ENCODE data around the gene CLK3.
"Not testable (repeated sequence)": the region's sequence is repeated elsewhere in the genome, so short reads cannot be mapped to it uniquely, and the experiment has no call there.

Gene CLK3

GRCh38 chr15:74621936-74622335 is 6.3 kb downstream of the CLK3 start:
- no peak for DNase-seq

- no peak for DNase-seq
Observed at GRCh38 chr15:74622758-74623157, 7.1 kb downstream of the CLK3 start.

- no peak for DNase-seq
Observed at GRCh38 chr15:74624020-74624602, 8.5 kb downstream of the CLK3 start.

DNA sequence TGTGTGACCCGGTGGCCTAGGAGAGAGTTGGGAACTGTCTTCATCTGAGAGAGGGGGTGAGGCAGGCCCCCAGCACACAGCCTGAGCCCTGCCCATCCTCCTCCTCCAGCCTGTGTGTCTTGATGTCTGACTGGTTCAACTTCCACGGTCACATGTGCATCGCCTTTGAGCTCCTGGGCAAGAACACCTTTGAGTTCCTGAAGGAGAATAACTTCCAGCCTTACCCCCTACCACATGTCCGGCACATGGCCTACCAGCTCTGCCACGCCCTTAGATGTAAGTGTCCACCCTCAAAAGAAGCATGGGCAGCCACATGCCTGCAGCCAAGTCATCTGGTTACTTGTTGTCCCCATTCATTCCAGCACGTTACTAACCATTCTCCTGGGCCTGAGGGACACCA is 10.1 kb downstream of the CLK3 start:
- no peak for DNase-seq

DNA sequence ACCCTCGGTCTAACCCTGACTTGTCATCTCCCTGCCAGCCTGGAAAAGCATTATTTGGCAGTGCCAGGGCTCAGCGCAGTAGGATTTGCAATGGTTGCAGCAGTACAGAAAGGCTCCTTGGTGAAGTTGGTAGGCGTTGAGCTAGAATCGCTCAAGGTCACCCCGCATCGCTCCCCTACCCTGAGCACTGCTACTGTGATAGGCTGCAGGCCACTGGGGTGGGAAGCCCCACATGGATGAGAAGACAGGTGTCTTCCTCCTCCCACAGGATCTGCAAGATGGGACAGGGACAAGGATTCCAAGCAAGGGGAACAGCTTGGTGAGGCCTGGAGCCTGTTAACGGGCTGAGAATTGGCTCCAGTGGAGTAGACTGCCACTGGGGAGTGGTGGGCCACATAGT is 10.7 kb downstream of the CLK3 start:
- no peak for DNase-seq

DNA sequence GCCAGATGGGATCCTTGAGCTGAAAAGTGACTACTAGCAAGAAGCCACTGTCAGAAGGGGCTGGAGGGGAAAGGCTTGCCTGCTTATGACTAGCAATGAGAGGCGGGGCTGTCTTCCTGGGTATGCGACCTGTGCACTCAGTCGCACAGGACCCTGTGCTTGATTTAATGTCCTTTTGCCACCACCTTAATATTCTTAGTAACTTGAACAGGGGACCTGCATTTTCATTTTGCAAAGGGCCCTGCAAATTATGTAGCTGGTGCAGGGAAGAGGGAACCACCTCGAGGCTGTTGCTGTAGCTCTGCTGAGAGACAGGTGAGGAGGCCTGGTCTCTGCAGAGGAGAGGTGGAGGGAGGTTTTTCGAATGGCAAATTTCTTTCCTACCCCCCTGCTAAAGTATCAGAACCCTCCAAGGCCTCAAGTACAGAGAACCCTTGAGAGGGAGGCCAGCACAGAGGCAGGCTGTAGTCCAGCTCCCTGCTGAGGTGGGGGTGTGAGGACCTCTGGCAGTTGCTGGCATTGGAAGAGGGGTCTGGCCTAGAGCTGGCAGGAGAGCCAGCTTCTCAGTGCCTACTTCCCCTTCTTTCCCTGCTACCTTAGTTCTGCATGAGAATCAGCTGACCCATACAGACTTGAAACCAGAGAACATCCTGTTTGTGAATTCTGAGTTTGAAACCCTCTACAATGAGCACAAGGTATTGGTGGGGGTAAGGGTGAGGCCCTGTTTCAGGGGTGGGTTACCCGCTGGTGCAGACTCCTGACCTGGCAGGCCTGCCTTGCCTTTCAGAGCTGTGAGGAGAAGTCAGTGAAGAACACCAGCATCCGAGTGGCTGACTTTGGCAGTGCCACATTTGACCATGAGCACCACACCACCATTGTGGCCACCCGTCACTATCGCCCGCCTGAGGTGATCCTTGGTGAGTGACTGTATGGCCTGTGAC is 11.4 kb downstream of the CLK3 start:
- no peak for DNase-seq

- DNase-seq, result no peak
Observed at GRCh38 chr15:74627766-74628165, 12.1 kb downstream of the CLK3 start.

DNA sequence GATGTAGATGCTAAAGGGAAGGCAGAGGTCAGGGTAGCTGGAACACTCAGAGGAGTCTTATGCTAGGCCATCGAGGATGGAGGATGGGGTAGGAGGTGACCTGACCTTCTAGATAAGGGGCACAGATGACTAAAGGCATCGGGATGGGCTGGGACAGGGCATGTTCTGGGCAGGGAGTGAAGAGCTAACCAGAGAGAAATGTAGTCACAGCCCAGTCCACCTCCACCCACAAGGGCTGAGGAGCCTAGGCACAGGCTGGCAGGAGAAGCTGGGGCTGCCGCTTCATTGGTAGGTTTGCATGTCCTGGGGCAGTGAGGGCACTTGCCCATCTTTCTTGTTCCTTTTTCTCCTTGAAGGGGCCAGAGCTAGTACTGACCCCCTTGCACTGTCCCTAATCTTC is 12.6 kb downstream of the CLK3 start:
- DNase-seq, result no peak

GRCh38 chr15:74628949-74629348 is 13.3 kb downstream of the CLK3 start:
- no peak for DNase-seq

- not testable (repeated sequence) for DNase-seq
Observed at GRCh38 chr15:74629696-74630095, 14.1 kb downstream of the CLK3 start.

DNA sequence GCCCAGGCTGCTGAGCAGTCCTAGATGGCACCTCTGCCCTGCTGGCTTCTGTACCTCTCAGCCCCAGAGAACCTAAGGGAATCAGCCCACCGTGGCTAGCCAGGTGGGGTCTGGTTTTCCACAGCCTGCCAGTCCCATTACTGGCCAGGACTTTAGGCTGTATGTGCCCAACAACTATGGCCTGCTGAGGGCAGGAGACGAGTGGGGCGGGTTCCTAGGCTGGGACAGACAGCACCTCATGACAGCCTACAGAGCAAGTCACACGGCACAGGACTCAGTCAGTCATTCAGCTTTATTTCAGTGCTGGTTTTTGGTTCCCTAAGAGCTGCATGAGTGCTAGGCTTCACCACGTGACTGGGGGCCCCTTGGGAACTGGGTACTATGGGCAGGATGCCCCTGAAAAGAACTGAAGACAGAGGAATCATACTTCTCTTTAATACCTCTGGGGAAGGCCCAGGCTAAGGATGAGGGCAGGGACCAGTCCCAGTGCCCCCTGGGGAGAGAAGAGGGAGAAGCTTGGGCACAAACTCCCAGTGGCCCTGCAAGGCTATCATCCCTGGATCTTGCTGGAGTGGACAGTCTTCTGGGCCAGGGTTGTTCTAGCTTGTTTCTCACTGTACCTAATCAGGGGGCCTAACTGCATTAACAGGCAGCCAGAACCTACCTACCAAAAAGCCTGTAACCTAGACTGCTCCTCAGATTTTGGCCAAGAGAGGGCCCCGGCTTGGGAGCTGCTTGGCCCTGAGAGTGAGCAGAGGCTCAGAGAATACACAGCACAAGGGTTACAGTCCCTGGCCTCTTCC is 14.8 kb downstream of the CLK3 start:
- no peak for DNase-seq

GRCh38 chr15:74631087-74631385 is 15.4 kb downstream of the CLK3 start:
- DNase-seq, result no peak

DNA sequence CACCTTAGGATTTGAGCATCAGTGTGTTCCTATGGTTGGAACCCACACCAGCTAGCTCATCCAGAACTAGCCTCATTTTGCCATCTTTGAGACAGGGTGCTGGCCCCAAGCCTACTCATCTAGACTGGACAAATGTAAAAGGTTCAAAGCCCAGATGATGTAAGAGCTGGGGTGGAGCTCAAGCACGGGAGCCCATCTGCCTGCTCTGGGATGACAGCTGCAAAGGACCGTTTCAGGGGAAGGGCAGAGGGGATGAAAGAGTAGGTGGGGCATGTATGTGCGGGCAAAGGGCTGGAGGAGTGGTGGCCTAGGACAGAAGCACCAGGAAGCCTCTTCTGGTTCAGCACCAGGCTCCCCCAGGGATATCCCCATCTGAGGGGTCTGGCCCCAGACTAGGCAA is 15.8 kb downstream of the CLK3 start:
- no peak for DNase-seq

DNA sequence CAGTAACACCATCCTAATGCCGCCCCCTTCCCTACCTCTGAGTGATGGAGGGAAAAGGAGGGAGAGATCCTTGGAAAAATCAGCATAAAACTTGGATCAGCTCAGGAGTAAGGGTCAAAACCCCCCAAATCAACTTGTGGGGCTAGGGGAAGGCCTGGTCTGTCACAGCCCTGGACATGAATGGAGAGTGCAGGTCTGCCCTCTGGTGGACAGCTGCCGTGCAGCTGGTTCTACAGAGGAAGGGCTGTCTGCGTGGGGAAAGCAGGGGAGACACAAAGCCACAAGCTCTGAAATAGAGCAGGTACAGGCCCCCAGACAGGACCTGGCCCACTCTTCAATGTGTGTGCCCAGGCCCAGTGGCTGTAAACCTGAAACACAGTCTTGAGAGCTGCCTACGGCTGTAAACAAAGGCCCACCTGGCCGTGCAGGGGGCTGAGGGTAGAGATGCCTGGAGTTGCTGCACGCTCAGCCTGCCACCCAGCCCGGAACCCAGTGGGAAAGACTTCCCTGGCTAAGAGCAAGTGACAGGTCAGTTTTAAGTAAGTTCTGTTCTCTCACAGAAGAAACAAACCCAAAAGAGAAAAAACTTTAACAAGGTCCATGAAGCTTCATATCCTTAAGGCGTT is 16.4 kb downstream of the CLK3 start:
- peak; percentile 12 to 51 (median 24) for DNase-seq

DNA sequence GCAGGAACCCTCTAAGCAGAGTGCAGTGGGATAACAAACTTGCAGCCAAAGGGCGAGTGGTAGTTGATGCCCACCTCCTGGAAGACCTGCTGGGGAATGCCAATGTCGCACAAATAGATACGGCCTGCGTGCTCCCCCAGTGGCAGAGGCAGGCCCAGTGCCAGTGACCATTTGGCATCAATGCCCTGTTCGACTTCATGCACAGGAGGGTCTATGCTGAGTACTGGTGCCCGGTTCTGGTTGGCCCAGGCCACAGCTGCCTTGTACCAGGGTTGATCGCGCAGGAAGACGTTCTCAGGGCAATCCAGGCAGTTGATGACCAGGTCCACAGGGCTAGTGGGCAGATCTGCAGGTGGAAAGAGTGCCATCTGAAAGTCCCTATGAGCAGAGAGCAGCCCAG is 17.0 kb downstream of the CLK3 start:
- DNase-seq, result no peak

DNA sequence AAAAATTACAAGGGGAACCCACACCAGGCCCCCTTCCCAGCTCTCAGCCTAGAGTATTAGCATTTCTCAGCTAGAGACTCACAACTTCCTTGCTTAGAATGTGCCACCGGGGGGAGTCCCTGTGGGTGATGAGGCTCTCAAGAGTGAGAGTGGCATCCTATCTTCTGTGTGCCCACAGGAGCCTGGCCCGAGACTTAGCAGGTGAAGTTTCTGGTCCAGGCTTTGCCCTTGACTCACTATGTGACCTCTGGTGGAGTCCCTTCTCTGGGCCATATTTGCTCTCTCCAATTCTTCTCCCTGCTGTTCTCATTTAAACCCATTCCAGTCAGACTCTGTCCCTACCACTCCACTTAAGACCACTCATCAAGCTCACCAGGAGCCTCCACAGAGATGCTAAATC is 18.1 kb downstream of the CLK3 start:
- DNase-seq, result no peak

GRCh38 chr15:74635228-74635627 is 19.6 kb downstream of the CLK3 start:
- DNase-seq, result peak; percentile 30 to 60 (median 45)

GRCh38 chr15:74636984-74637383 is 21.3 kb downstream of the CLK3 start:
- no peak for DNase-seq

DNA sequence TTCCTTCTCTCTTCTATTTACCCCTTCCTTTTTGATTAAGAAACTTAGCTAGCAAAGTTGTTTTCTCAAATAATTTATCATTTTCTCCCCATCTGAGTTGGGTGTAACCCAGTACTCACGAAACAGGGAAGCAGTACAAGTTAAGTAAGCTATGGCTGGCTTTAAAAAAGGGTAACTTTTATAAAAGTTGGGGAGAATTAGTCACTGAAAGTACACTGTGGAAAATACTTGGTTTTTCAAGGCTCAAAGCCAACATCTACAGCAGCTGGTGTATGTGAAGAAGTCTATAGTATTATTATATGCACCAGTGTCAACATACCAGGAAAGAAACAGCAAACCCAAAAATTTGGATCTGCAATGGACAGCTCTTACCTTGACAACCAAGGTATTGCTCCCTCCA is 25.5 kb downstream of the CLK3 start:
- no peak for DNase-seq

- no peak for DNase-seq
Observed at GRCh38 chr15:74642348-74642733, 26.7 kb downstream of the CLK3 start.

DNA sequence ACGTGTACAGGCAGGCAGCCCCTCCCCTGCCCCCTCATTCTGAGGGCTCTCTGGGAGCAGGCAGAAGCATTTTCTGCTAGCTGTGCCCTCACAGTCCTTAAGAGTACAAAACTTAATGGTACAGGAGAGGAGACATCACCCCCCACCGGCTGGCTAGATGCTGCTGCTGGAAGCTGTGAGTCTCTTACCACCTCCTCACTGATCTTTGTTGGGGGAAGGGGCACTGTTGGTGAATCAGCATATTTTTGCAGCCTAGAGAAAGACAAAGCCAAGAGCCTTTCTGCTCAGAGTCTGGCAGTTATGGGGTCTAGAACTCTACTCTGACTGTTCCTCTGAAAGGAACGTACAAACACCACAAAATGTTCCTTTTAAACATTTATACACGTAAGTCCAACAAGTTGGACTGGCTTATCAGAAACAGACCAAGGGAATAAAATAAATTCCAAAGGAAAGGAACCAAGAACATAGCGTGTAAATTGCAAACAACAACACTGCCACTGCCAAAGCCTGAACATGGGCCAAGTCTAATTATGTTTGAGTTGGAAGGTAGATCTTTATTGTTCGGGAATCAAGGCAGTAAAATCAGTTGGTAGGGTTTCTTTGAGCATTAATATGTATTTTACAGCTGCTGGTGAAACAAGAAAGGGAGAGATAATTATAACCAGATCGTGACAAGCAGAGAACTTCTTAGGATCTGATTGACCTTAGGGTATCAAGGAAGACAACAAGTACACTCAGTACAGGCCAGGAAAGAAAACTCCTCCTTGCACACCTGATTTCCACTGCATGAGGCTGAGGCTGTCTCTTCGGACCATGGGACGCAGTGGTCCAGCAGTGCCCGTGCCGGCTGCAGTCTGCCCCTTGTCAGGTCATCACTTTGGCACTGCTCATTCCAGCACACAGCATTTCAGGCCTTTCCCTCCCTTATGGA is 27.4 kb downstream of the CLK3 start:
- DNase-seq, result no peak

GRCh38 chr15:74643665-74644204 is 28.1 kb downstream of the CLK3 start:
- DNase-seq, result no peak
